ENCODE results near the gene PMAIP1.

DNA sequence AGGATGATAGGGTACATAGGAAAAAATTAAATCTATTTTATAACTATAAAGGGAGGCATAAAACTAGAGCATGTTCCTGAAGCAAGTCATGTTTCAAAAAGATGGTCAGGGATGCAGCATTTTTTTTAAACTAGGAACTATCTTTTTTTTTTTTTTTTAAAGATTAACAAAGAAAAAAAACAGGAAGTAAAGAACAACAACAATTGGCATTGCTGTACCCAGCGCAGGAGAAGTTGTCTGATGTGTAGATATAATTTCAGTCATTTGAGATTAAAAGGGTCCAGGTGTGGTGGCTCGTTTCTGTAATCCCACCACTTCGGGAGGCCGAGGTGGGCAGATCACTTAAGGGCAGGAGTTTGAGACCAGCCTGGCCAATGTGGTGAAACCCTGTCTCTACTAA lies 41.5 kb downstream of the PMAIP1 start:
- TF ChIP-seq, protein P1, sequence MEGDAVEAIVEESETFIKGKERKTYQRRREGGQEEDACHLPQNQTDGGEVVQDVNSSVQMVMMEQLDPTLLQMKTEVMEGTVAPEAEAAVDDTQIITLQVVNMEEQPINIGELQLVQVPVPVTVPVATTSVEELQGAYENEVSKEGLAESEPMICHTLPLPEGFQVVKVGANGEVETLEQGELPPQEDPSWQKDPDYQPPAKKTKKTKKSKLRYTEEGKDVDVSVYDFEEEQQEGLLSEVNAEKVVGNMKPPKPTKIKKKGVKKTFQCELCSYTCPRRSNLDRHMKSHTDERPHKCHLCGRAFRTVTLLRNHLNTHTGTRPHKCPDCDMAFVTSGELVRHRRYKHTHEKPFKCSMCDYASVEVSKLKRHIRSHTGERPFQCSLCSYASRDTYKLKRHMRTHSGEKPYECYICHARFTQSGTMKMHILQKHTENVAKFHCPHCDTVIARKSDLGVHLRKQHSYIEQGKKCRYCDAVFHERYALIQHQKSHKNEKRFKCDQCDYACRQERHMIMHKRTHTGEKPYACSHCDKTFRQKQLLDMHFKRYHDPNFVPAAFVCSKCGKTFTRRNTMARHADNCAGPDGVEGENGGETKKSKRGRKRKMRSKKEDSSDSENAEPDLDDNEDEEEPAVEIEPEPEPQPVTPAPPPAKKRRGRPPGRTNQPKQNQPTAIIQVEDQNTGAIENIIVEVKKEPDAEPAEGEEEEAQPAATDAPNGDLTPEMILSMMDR (IDR thresholded peaks at IDR 0.05) = no peak
- TF ChIP-seq POLR2AphosphoS5 (IDR thresholded peaks at IDR 0.05) = no peak
- TF ChIP-seq EP300 (IDR thresholded peaks at IDR 0.05) = no peak
- no peak for TF ChIP-seq POLR2A (IDR thresholded peaks at IDR 0.05)
